HCT116 (cell line): ENCODE results near the gene CRYBB1. TPM values are rescaled to one million over a fixed set of nuclear protein-coding genes. Genes with fewer than 3 reads are reported as not detected.

ENCODE experiments used
- ATAC-seq: fragments of 200-7000 bp; cut with Tn5 transposase; 2 replicates; pipeline ENCODE4 v1.9.1; 2020; ENCODE audit warnings: mild to moderate bottlenecking, moderate library complexity
- BruUV-seq: library from RNA; stranded (reverse); fragments of 400-500 nt; replicated peaks from 2 replicates; lab custom pipeline; 2021; lab: Mats Ljungman, UMichigan
- CTCF ChIA-PET: fragments of 300-600 bp; sonication (Branson Sonifier 250); formaldehyde crosslinking; loops from one replicate; lab custom pipeline; 2021; ENCODE audit warnings: antibody characterized with exemption; lab: Charles Lee
- POLR2A ChIA-PET: fragments of 300-600, 350-600 bp; sonication (Branson Sonifier 250); formaldehyde crosslinking; loops from one replicate; lab custom pipeline; 2021; ENCODE audit warnings: antibody characterized with exemption; lab: Charles Lee
- RAD21 ChIA-PET, 2 experiments: fragments of 300-600 bp; sonication (Branson Sonifier 250); formaldehyde crosslinking; loops; one replicate each; lab custom pipeline; 2023; ENCODE audit warnings: low total read pairs in 2 of 2; ENCODE audit not compliant: uncharacterized antibody in 2 of 2, unreplicated experiment in 2 of 2, low non-redundant PET in 1 of 2; lab: Charles Lee
- DNase-seq: peaks from one replicate; pipeline ENCODE4 v3.0.0-alpha.2; 2010; ENCODE audit warnings: low read depth, low spot score
- H2AFZ ChIP-seq: fragments of 200-600 bp; shearing (Covaris generic), sonication (generic); 2 replicates; pipeline ENCODE4 v1.6.1; 2017; ENCODE audit warnings: low read depth, mixed run types, mixed read lengths, antibody characterized with exemption, low read length; ENCODE audit not compliant: poor library complexity, severe bottlenecking
- H3K27ac ChIP-seq: 2 replicates; pipeline ENCODE4 v1.5.1; 2012; ENCODE audit warnings: low read depth, low read length
- H3K27me3 ChIP-seq: fragments of 200-600 bp; sonication (generic); 2 replicates; pipeline ENCODE4 v1.6.1; 2016; ENCODE audit warnings: mixed run types, low read length, mixed read lengths; ENCODE audit not compliant: insufficient read depth
- H3K36me3 ChIP-seq, 2 experiments: fragments of 200-500 bp in 1 of 2; fragments of 200-600 bp in 1 of 2; sonication (Bioruptor generic) in 1 of 2; sonication (generic) in 1 of 2; 2 replicates each; pipeline versions ENCODE4 v1.5.1 to v1.6.1; 2014 to 2016; ENCODE audit warnings: low read length in 2 of 2, inconsistent platforms in 1 of 2, mixed read lengths in 1 of 2, mixed run types in 1 of 2; ENCODE audit not compliant: insufficient read depth in 2 of 2, control insufficient read depth in 1 of 2
- H3K4me1 ChIP-seq, 2 experiments: fragments of 200-600 bp in 1 of 2; sonication (generic) in 1 of 2; 2 replicates each; pipeline versions ENCODE4 v1.5.1 to v1.6.1; 2012 to 2017; ENCODE audit warnings: low read length in 2 of 2, inconsistent platforms in 1 of 2, mild to moderate bottlenecking in 1 of 2, mixed read lengths in 1 of 2, mixed run types in 1 of 2, moderate library complexity in 1 of 2; ENCODE audit not compliant: insufficient read depth in 2 of 2, control insufficient read depth in 1 of 2
- H3K4me2 ChIP-seq: fragments of 200-600 bp; sonication (generic); 2 replicates; pipeline ENCODE4 v1.6.1; 2017; ENCODE audit warnings: mixed run types, low read length, mixed read lengths
- H3K4me3 ChIP-seq, 2 experiments: fragments of 200-600 bp in 1 of 2; sonication (generic) in 1 of 2; replicated peaks in 1 of 2; 2 replicates each; pipeline ENCODE4 v1.5.1; 2011 to 2016; ENCODE audit warnings: low read length in 2 of 2, control low read depth in 1 of 2, low read depth in 1 of 2, mild to moderate bottlenecking in 1 of 2, mixed read lengths in 1 of 2, mixed run types in 1 of 2
- H3K79me2 ChIP-seq: fragments of 200-600 bp; sonication (generic); 2 replicates; pipeline ENCODE4 v1.6.1; 2017; ENCODE audit warnings: mild to moderate bottlenecking, mixed run types, low read length, moderate library complexity, mixed read lengths; ENCODE audit not compliant: insufficient read depth
- H3K9ac ChIP-seq: fragments of 200-600 bp; sonication (generic); 2 replicates; pipeline ENCODE4 v1.6.1; 2016; ENCODE audit warnings: low read length, mixed read lengths
- H3K9me2 ChIP-seq: fragments of 200-600 bp; sonication (generic), shearing (Covaris generic); 2 replicates; pipeline ENCODE4 v1.6.1; 2017; ENCODE audit warnings: mixed run types, mild to moderate bottlenecking, moderate library complexity; ENCODE audit not compliant: insufficient read depth
- H3K9me3 ChIP-seq, 2 experiments: fragments of 200-500 bp in 1 of 2; fragments of 200-600 bp in 1 of 2; sonication (Bioruptor generic) in 1 of 2; sonication (generic) in 1 of 2; 2 replicates each; pipeline ENCODE4 v1.6.1; 2014 to 2017; ENCODE audit warnings: low read length in 2 of 2, mixed read lengths in 2 of 2, inconsistent platforms in 1 of 2, low read depth in 1 of 2, mild to moderate bottlenecking in 1 of 2, mixed run types in 1 of 2, moderate library complexity in 1 of 2; ENCODE audit not compliant: control insufficient read depth in 1 of 2, insufficient read depth in 1 of 2
- H4K20me1 ChIP-seq: fragments of 200-600 bp; sonication (generic), shearing (Covaris generic); 2 replicates; pipeline ENCODE4 v1.6.1; 2017; ENCODE audit warnings: mixed run types, mild to moderate bottlenecking, moderate library complexity; ENCODE audit not compliant: insufficient read depth
- ATF3 ChIP-seq: IDR thresholded peaks from 2 replicates; pipeline ENCODE4 v1.6.1; 2012
- CBX3 ChIP-seq: IDR thresholded peaks from 2 replicates; pipeline ENCODE4 v1.6.1; 2012; ENCODE audit warnings: low read depth
- CEBPB ChIP-seq: IDR thresholded peaks from 2 replicates; pipeline ENCODE4 v1.6.1; 2012; ENCODE audit warnings: low read depth
- CTCF ChIP-seq, 3 experiments: fragments of 200-600 bp in 1 of 3; sonication (generic) in 1 of 3; IDR thresholded peaks in 2 of 3; conservative IDR thresholded peaks in 1 of 3; 2 replicates each; pipeline ENCODE4 v1.5.1; 2012 to 2017; ENCODE audit warnings: low read depth in 2 of 3, low read length in 2 of 3, antibody characterized with exemption in 1 of 3, borderline replicate concordance in 1 of 3, control low read depth in 1 of 3, mild to moderate bottlenecking in 1 of 3, mixed read lengths in 1 of 3, mixed run types in 1 of 3, moderate library complexity in 1 of 3; ENCODE audit not compliant: insufficient read depth in 1 of 3
- ELF1 ChIP-seq: IDR thresholded peaks from 2 replicates; pipeline ENCODE4 v1.6.1; 2012; ENCODE audit warnings: low read depth, borderline replicate concordance
- EZH2 ChIP-seq: fragments of 200-600 bp; sonication (generic); IDR thresholded peaks from 2 replicates; pipeline ENCODE4 v1.6.1; 2017; ENCODE audit warnings: antibody characterized with exemption, mixed run types
- EZH2phosphoT487 ChIP-seq: fragments of 200-600 bp; IDR thresholded peaks from 2 replicates; pipeline ENCODE4 v1.6.1; 2018; ENCODE audit warnings: antibody characterized with exemption, borderline replicate concordance
- FOSL1 ChIP-seq: IDR thresholded peaks from 2 replicates; pipeline ENCODE4 v1.6.1; 2012; ENCODE audit warnings: low read depth
- POLR2A ChIP-seq: IDR thresholded peaks from 2 replicates; pipeline ENCODE4 v1.7.0; 2011; ENCODE audit warnings: borderline replicate concordance; ENCODE audit not compliant: insufficient read depth, insufficient read length; ENCODE audit errors: extremely low read depth
- POLR2AphosphoS5 ChIP-seq: IDR thresholded peaks from 2 replicates; pipeline ENCODE4 v1.6.1; 2011; ENCODE audit warnings: mild to moderate bottlenecking, low read depth, low read length, moderate library complexity
- RAD21 ChIP-seq: IDR thresholded peaks from 2 replicates; pipeline ENCODE4 v1.6.1; 2012; ENCODE audit warnings: low read depth, mild to moderate bottlenecking
- SP1 ChIP-seq: IDR thresholded peaks from 2 replicates; pipeline ENCODE4 v1.6.1; 2012; ENCODE audit warnings: low read depth
- SRF ChIP-seq: IDR thresholded peaks from 2 replicates; pipeline ENCODE4 v1.6.1; 2012; ENCODE audit warnings: low read depth
- TCF7L2 ChIP-seq: IDR thresholded peaks from 2 replicates; pipeline ENCODE4 v1.7.0; 2011; ENCODE audit warnings: borderline replicate concordance, inconsistent platforms; ENCODE audit not compliant: insufficient read depth, insufficient read length; ENCODE audit errors: extremely low read depth
- YY1 ChIP-seq: IDR thresholded peaks from 2 replicates; pipeline ENCODE4 v1.6.1; 2011; ENCODE audit warnings: low read length, low read depth, moderate library complexity, mild to moderate bottlenecking; ENCODE audit not compliant: insufficient replicate concordance; ENCODE audit errors: extremely low read depth
- ZFX ChIP-seq: fragments of 450-650 bp; IDR thresholded peaks from 2 replicates; pipeline ENCODE4 v1.6.1; 2017
- ZNF274 ChIP-seq: fragments of 200-500 bp; sonication (Bioruptor generic); IDR thresholded peaks from 2 replicates; pipeline ENCODE4 v1.6.1; 2014; ENCODE audit warnings: mild to moderate bottlenecking, low read depth, low read length, inconsistent platforms
- intact Hi-C: fragments of 100-400 bp; cut with micrococcal nuclease; formaldehyde crosslinking; loops from 2 replicates; pipeline ENCODE4 v1.10.0; 2022
- total RNA-seq: library from RNA; stranded (reverse); gene quantifications from one replicate; pipeline ENCODE4 v1.2.1, GENCODE V29; 2021; ENCODE audit not compliant: unreplicated experiment
- TF ChIP-seq, protein P1 (sequence below): IDR thresholded peaks from 2 replicates; pipeline ENCODE4 v1.6.1; 2012; ENCODE audit warnings: low read depth
- TF ChIP-seq, protein P2 (sequence below): IDR thresholded peaks from 2 replicates; pipeline ENCODE4 v1.6.1; 2011; ENCODE audit warnings: mild to moderate bottlenecking, low read length, moderate library complexity; ENCODE audit not compliant: insufficient replicate concordance; ENCODE audit errors: extremely low read depth

The CRYBB1 gene
- total RNA-seq, 1 experiment from 2014 or later: not detected

- no peak overlapping the region for H2AFZ ChIP-seq
- H3K9me3 ChIP-seq: no peaks in the 10 kb centered on the region
- H3K4me1 ChIP-seq: peaks cover 8 to 12% of the 10 kb centered on the region in 2 experiments
- no peaks in the 10 kb centered on the region for H3K9me2 ChIP-seq
- DNase-seq (no peak), ATAC-seq (no peak)
- no peak overlapping the region for H3K9ac ChIP-seq
- ChIA-PET RAD21 (no interaction called here), POLR2A (no interaction called here), CTCF (interaction anchor here (0.6 kb wide), 1 partner anchor 9 kb away, joined by 3 read pairs; no protein-coding TSS in a partner anchor)
- BruUV-seq: no TSS peak
- no peaks in the 10 kb centered on the region for H3K36me3 ChIP-seq
- no peak overlapping the region for H3K4me3 ChIP-seq
- H3K27me3 ChIP-seq: no peaks in the 10 kb centered on the region
- H3K4me2 ChIP-seq: no peak overlapping the region
- TF ChIP-seq CTCF (IDR thresholded peaks at IDR 0.05 in 2 of 3, conservative IDR thresholded peaks at IDR 0.05 in 1 of 3; ENCODE audit: borderline replicate concordance in 1 of 3, insufficient read depth in 1 of 3, low read depth in 2 of 3, low read length in 2 of 3): no peak
- TF ChIP-seq, protein P1, sequence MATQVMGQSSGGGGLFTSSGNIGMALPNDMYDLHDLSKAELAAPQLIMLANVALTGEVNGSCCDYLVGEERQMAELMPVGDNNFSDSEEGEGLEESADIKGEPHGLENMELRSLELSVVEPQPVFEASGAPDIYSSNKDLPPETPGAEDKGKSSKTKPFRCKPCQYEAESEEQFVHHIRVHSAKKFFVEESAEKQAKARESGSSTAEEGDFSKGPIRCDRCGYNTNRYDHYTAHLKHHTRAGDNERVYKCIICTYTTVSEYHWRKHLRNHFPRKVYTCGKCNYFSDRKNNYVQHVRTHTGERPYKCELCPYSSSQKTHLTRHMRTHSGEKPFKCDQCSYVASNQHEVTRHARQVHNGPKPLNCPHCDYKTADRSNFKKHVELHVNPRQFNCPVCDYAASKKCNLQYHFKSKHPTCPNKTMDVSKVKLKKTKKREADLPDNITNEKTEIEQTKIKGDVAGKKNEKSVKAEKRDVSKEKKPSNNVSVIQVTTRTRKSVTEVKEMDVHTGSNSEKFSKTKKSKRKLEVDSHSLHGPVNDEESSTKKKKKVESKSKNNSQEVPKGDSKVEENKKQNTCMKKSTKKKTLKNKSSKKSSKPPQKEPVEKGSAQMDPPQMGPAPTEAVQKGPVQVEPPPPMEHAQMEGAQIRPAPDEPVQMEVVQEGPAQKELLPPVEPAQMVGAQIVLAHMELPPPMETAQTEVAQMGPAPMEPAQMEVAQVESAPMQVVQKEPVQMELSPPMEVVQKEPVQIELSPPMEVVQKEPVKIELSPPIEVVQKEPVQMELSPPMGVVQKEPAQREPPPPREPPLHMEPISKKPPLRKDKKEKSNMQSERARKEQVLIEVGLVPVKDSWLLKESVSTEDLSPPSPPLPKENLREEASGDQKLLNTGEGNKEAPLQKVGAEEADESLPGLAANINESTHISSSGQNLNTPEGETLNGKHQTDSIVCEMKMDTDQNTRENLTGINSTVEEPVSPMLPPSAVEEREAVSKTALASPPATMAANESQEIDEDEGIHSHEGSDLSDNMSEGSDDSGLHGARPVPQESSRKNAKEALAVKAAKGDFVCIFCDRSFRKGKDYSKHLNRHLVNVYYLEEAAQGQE: no peak
- TF ChIP-seq TCF7L2: no peak
- TF ChIP-seq RAD21: no peak
- TF ChIP-seq ZNF274: no peak
- TF ChIP-seq, protein P2, sequence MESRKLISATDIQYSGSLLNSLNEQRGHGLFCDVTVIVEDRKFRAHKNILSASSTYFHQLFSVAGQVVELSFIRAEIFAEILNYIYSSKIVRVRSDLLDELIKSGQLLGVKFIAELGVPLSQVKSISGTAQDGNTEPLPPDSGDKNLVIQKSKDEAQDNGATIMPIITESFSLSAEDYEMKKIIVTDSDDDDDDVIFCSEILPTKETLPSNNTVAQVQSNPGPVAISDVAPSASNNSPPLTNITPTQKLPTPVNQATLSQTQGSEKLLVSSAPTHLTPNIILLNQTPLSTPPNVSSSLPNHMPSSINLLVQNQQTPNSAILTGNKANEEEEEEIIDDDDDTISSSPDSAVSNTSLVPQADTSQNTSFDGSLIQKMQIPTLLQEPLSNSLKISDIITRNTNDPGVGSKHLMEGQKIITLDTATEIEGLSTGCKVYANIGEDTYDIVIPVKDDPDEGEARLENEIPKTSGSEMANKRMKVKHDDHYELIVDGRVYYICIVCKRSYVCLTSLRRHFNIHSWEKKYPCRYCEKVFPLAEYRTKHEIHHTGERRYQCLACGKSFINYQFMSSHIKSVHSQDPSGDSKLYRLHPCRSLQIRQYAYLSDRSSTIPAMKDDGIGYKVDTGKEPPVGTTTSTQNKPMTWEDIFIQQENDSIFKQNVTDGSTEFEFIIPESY: no peak
- no peak for TF ChIP-seq SP1
- no peak for TF ChIP-seq CEBPB
- TF ChIP-seq ZFX: no peak
- no peak for TF ChIP-seq EZH2phosphoT487
- TF ChIP-seq EZH2: no peak
- no peak for TF ChIP-seq SRF
- TF ChIP-seq CBX3: no peak
- no peak for TF ChIP-seq POLR2A
- no peak for TF ChIP-seq ELF1
- no peak for TF ChIP-seq FOSL1
- TF ChIP-seq ATF3: no peak
- no peak for TF ChIP-seq YY1
- TF ChIP-seq POLR2AphosphoS5: no peak
- H3K79me2 ChIP-seq: no peaks in the 10 kb centered on the region
- no peaks in the 10 kb centered on the region for H4K20me1 ChIP-seq
- no peak overlapping the region for H3K27ac ChIP-seq
- intact Hi-C loops: no loop called here
These were observed 62.3 kb downstream of the CRYBB1 start for GRCh38 chr22:26555478-26555877.
